Loucy (cell line): ENCODE results near the gene TOP3A.

ENCODE experiments used
- CTCF ChIP-seq: fragments of 200-600 bp; sonication (generic); conservative IDR thresholded peaks from 2 replicates; pipeline ENCODE4 v1.5.1; 2014; ENCODE audit warnings: mild to moderate bottlenecking, antibody characterized with exemption, low read length
- EZH2phosphoT487 ChIP-seq: fragments of 200-600 bp; IDR thresholded peaks from 2 replicates; pipeline ENCODE4 v1.6.1; 2018; ENCODE audit warnings: antibody characterized with exemption, mild to moderate bottlenecking, moderate library complexity, borderline replicate concordance

- TF ChIP-seq CTCF (no peak), EZH2phosphoT487 (no peak)
Observed at GRCh38 chr17:18291718-18292540, 22.9 kb downstream of the TOP3A start.
